Frontal cortex (tissue), 4 donors: ENCODE data around the gene KCNQ1. TPM values are rescaled to one million over a fixed set of nuclear protein-coding genes. Genes with fewer than 3 reads are reported as not detected.

ENCODE experiments used
- DNase-seq, 2 donors: peaks; one replicate each; pipeline ENCODE4 v3.0.0; 2012; ENCODE audit warnings: low spot score in 2 of 2
- FAIRE-seq: peaks from 2 replicates; lab custom pipeline; 2012; peaks lifted over from hg19 to GRCh38; lab: Jason Lieb, UNC
- total RNA-seq: library from RNA; depleted of rRNA; stranded (reverse); fragments of >200 nt; gene quantifications from one replicate; pipeline ENCODE4 v1.2.3, GENCODE V29; 2014
- donor health status: control.
- donor health status: control.
- donor health status: control.

KCNQ1 gene
- total RNA-seq, 1 donor from 2014 or later = under 0.01 TPM

DNA sequence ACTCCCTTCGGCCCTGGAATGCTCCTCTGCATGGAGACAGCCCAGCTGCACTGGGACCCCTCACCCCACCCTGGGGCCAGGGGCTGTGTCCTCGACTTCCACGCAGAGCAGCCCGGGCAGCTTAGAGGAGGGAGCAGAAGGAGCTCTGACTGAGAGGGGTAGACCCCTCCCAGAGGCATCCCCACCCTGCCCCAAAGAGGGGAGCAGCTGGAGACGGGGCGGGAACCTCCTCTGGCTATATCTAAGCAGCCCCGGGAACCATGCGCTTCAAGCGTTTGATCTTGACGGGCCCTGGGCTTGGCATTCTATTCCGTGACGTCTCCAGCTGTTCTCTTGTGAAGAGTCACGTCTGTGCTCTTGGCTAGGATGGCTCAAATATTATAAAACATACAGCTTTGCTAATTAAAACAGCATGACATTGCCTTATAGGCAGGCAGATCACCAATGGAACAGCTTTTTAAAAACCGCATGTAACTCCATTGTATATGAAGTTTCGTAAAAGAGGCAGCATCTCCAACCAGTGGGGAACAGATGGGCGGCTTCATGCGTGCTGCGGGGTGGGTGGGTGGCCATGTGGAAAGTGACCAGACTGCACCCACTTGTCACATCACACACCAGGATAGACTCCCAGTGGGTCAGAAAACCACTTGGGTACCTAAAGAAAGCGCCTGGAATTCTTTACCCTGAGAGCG is 7.7 kb downstream of the KCNQ1 start:
- DNase-seq = no peak
- FAIRE-seq = no peak

DNA sequence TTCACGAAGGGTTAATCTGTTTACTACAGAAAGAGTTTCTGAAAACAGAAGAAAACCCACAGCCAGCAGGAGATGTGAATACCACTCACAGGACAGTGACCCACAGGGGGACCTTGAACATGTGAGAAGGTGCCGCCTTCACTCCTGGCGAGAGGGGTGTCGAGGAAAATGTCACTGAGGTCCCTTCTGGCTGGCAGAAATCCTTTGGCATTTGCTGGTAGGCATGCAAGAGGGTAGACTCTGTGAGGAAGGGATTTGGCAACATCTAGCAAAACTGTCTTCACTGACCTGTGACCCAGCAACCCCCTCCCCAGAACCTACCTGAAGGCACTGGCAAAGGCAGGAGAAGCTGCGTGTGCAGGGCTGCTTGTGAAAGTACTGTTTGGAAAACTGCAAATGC is 8.6 kb downstream of the KCNQ1 start:
- DNase-seq = no peak
- FAIRE-seq = no peak

DNA sequence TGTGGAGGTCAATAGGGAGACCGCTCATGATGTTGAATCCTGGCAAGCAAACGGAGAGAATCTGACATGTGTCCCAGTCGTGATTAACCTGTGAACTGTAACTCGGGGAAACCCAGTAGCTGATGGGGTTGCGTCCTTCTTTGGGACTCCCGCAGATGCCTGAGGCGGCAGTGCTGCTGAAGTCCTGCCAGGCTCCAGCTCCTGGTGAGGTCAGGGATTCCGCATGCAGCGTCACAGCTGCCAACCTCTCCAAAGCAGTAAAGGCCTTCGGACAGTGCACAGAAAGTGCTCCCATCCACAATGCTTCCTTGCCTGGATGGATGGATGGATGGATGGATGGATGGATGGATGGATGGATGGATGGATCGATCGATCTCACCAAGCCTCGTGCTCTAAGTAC is 13.5 kb downstream of the KCNQ1 start:
- FAIRE-seq (no peak), DNase-seq (no peak)

DNA sequence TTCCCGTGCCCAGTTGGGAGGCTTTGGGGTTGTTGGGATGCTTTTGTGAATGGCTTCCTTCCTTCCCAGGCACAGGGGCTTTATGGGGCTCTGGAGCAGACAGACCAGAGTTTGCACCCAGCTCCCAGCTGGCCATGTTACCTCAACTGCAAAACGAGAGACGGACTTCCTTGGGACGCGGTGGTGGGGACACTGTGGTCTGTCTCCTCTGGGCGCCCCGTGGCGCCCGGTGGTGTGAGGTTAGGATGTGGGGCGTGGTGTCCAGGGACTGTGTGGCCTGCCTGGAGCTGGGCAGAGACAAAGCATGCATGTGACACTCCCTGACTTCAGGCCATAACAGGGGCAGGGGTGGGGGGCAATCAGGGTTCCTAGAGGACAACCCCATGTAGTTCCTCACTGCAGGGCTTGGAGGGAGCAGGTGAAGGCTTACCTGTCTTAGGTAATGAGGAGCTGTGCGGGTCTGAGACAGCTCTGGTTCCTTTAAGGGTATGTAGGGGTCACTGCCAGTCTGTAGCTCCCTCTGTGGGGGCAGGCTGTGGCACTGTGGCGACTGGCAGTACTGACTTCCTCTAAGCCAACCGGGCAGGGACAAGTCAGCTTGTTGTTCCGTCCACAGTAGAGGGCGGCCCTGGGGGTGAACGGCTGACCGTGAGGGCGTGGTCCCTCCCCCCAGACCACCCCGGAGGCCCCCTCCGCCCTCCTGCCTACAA is 14.4 kb downstream of the KCNQ1 start:
- DNase-seq = no peak
- FAIRE-seq = no peak

DNA sequence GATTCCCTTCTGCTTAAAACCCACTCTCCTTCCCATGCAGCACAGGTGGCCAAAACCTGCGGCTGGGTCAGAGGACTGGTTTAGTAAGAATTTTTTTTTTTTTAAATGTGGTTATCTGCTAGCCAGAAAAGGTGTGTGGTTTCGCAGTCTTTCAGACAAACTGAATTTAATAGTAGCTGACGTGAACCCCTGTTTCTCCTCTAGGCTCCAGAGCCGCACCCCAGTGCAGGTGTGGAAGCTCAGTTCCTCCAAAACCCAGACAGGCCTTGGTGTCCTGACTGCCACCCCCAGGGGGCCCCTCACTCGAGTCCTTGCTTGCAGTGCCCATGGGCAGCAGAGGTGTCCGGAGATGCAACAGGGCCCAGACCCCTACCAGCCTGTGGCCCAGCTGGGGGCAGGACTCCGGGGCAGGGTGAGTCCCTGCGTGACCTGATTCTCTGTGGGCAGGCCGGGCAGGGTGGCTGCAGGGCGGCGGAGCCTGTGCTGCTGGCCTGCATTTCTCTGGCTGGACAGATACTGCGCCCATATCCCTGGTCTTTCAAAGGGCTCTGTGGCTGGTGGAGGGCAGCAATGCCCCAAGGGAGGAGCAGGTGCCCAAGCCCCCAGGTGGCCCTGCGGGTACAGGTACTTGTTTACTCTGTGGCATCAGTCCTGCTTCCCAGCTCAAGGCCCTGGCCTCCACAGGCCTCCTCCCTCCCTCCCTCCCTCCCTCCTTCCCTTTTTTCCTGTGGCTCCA is 15.2 kb downstream of the KCNQ1 start:
- DNase-seq (no peak), FAIRE-seq (no peak)

DNA sequence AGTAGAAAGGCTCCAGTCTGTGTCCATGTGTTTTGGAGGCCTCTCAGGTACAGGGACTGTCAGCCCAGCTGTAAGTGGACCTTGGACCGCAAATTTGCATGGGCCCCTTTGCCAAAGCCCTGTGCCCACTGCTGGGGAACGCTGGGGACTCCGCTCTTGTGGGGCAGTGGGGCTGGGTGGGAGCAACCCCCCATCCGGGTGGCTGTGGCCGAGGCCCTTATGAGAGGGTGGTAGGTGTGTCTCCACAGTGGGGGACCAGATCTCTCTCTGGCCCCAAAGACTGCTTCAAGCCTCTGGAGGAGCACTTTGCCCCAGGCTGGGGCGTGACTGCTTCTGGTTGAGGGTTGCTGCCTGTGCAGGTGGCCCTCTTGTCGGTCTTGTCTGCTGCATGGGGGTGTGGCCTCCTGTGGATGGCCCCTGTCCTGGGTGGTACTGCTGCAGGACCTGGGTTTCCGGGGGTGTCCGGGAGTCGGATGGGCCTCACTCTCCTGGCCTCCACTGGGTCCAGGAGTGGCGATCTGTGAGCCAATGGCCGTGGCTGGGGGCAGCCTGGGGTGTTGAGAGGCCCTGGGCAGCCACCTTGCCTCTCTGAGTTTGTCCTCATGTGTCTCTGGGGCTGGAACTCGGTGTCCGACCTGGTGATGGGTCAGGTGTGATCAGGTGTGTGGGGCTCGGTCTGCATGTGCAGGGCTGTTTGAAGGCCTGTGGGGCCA is 15.9 kb downstream of the KCNQ1 start:
- no peak for FAIRE-seq
- DNase-seq = no peak

DNA sequence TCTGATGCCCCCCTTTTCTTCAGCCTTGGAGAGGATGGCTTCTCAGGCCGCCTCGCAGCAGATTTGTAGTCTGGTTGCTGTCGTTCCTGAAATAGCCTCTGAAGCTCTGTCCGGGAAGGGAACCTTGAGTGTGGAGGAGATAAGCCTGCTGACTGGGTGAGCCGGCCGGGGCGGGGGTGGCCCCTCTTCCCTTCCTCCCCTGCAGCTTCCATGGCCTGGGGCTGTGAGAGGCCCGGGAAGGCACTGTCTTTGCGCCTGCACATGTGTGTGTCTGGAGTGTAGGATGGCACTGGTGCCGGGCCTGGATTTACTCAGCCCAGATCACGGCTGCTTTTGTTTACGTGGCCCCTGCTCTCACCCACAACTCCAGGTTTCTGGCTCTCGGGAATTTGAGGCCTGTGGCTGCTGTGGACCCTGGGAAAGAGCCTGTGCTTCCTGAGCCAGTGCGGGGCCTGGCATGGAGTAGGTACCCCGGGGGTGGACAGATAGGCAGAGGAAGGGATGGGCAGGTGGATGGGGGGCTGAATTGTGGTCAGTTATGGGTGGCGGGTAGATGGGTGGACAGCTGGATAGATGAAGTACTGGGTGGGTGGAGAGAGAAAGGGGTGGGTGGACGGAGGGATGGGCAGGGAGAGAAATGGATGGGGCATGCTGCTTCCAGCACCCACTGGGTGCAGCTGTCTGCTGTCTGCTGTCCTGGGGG is 16.6 kb downstream of the KCNQ1 start:
- DNase-seq = no peak
- no peak for FAIRE-seq

- no peak for FAIRE-seq
- no peak for DNase-seq
These were observed 17.2 kb downstream of the KCNQ1 start for GRCh38 chr11:2461956-2462542.

DNA sequence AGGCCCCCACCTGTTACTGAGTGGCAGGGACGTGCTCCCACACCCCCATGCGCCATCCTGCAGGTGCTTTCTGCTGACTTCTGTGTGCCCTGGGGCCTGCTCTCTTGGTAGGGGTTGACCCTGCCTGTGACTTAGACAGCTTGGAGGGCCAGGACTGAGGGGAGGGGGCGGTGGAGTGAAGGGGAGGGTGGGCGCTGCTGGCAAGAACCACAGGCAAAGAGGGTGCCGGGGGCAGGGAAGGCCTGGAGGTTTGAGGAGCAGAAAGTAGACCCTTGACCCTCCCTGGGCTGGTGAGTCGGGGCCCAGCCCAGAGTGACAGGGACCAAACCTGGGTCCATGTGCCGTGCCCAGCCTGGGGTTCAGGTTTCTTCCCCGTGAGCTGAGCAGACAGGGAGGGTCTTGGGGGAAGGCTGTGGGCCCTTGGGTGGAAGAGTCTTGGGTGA is 17.8 kb downstream of the KCNQ1 start:
- no peak for FAIRE-seq
- no peak for DNase-seq

DNA sequence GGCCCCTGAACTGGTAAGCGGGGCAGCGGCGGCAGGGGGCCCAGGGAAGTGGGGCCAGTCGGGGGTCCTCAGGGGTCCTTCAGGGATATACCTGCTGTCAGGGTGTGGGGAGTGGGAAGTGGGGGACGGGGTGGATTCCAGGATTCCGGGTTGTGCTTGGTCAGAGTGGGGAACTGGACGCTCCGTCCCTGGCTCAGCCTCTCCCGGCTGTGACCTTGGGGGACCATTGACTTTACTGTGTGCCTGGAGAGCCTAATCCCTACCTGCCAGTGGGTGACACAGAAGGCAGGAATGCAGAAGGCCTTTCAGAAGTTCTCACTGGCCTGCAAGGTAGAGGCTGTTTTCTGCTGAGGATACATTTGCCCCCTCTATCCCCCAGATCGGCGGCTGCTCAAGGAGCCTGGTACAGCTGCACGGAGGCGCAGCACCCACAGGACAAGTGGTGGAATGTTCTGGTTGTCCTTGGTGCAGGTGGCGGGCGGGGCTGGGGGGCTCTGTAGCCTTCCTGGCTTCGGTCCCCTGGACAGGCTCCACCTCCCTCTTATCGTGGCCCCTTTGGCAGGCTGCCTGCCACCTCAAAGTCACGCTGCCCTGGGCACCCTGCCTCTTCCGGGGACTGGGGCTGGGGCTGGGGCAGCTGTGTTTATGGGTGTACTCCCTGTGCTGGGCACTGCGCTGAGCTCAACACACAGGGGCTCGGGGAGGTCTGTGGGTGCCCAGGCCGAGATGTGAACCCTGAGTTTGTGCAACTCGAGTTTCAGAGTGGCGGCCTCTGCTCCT is 18.4 kb downstream of the KCNQ1 start:
- FAIRE-seq (no peak), DNase-seq (no peak)

DNA sequence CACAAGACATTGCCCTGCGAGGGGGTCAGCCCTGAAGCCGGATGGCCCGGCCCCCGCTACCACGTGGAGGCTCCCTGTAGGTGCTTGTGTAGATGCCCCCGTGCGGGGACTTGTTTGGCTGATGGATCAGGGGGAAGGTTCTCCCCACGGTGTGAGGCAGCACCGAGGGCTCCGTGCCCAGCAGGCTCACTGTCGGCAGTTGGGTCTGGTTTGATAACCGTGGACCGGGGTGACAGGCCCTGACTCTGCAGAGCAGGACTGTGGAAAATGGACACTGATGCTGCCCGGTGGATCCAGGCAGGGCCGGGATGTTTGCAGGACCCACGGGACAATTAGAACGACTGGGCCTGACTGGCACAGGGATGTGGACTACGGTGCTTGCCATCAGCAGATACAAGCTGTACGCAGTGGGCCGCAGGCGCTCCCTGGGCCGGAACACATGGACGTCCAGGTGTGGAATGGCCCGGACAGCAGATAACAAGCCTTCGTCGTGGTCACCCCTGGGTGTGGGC is 19.0 kb downstream of the KCNQ1 start:
- FAIRE-seq = no peak
- DNase-seq = no peak

DNA sequence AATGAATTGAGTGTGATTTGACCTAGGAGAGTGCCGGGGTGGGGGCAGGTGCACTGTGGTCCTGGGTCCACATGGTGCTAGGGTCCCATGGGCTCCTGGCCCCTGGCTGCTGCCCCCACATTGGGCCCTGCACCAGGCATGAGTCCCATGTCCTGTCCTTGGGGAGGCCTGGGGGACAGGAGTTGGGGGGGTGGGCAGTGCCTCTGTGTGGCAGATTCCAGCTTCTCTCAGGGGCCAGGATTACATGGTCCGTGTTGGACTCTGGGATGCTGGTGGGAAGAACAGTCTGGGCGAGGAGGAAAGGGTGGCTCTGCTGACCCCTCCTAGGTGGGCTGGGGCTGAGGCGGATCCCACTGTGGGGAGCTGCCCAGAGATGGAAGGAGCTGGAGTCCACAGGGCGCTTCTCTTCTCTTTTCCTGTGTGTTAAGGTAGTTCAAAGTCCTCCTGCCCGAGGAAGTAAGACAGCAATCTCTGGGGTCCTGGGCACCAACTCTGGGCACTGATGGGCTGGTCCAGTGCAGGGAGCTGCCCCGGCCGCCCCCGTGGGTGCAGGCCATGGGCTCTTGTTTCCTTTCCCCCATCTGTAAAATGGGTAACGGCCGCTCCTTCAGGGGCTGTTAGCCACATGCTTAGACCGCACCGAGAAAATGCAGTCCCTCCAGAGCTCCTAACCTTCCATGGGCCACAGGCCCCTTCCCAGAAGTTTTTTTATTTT is 19.8 kb downstream of the KCNQ1 start:
- DNase-seq = no peak
- no peak for FAIRE-seq

GRCh38 chr11:2465202-2466068 is 20.6 kb downstream of the KCNQ1 start:
- no peak for DNase-seq
- FAIRE-seq = no peak

DNA sequence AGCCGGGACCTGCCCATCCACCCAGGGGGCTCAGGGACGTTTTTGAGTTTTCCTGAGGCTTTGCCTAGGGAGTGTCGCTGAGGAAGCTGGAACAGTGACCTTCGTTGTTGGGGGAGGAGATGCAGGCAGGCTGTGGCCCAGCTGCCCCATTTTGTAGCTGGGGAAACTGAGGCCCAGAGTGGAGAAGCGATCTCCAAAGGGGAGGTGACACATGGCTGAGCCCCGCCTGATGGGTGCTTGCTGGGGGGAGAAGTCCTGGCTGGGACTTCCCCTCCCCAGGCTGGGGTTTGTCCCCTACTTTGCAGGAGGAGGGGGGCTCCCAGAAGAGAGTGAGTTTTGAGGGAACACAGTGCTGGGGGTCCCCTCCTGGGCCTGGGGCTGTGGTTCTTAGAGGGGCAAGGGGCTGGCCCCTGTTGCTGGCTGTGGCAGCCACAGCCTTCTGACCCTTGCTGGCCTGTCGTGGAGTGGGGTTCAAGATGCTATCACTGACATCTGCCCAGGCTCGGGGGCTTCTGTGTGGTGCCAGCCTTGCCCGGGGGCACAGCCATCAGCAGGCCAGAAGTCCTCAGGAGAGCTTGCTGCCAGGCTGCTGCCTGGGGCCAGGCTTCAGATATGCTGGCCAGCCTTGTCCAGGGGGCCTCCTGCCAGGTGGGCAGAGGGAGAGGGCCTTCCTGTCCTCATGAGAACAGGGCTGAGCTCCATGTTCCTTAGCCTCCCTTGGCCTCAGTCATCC is 21.4 kb downstream of the KCNQ1 start:
- no peak for FAIRE-seq
- DNase-seq = no peak

DNA sequence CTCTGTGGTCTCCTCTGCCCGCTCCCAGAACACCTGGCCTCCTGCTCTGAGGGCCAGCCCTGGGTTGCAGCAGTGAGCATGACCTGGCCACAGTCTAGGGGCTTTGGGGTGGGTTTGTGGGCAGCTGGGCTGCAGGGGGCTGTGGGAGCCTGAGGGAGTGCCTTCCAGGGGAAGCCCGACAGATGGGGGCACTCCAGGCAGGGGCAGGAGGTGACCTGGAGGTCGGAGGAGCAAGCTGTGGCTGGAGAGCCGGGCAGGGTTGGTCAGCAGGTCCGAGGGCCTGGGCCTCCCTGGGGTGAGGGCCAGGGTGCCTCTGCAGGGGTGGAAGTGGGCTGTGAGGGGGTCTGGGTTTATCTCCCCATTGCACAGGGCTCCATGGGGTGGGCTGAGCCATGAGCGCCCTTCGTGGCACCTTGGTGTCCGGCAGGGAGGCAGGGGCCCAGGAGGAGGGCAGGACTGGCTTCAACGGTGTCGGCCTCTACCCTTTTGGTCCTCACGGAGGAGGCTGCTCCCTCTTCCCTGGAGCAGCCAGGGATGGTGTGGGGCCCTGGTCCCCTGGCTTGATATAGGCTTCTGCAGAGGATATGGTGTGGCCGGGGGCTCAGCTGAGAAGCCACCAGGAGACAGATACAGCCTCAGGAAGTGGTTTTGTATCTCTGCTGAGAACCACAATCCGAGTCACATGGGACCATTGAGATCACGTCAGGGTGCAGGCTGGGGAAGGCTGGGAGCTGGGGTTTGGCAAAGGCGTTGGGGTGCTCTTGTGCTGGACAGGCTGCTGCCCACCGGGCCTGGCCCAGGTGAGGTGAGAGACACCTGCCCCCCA is 22.3 kb downstream of the KCNQ1 start:
- DNase-seq = no peak
- no peak for FAIRE-seq
